Measurements from ENCODE around the gene NUP188.

DNA sequence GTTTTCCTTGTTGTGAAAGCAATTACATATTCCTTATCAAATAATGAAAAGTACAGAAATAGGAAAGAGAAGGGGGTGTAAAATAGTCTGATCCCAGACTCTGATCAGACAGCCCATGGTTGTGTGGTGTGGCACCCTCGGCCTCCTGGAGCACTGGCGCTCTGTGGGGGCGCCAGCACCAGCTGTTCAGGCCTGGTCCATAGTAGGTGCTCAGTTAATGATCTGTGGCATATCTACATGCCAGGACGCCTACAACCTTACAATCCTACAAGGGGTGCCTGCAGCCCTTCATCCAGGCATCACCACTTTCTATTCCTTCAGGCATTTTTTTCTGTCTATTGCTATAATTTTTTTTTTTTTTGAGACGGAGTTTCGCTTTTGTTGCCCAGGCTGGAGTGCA is 105.5 kb downstream of the NUP188 start:
- TF ChIP-seq EZH2 (IDR thresholded peaks at IDR 0.05; ENCODE audit: borderline replicate concordance, control insufficient read depth, low read depth, low read length), result no peak
- no peak for TF ChIP-seq CREB1 (IDR thresholded peaks at IDR 0.05; ENCODE audit: low read depth)
- no peak for TF ChIP-seq BHLHE40 (IDR thresholded peaks at IDR 0.05; ENCODE audit: borderline replicate concordance in 1 of 2, low read depth in 2 of 2, low read length in 1 of 2)
- no peak for TF ChIP-seq TAF1 (IDR thresholded peaks at IDR 0.05; ENCODE audit: borderline replicate concordance, low read depth, low read length)
- TF ChIP-seq, protein P1, sequence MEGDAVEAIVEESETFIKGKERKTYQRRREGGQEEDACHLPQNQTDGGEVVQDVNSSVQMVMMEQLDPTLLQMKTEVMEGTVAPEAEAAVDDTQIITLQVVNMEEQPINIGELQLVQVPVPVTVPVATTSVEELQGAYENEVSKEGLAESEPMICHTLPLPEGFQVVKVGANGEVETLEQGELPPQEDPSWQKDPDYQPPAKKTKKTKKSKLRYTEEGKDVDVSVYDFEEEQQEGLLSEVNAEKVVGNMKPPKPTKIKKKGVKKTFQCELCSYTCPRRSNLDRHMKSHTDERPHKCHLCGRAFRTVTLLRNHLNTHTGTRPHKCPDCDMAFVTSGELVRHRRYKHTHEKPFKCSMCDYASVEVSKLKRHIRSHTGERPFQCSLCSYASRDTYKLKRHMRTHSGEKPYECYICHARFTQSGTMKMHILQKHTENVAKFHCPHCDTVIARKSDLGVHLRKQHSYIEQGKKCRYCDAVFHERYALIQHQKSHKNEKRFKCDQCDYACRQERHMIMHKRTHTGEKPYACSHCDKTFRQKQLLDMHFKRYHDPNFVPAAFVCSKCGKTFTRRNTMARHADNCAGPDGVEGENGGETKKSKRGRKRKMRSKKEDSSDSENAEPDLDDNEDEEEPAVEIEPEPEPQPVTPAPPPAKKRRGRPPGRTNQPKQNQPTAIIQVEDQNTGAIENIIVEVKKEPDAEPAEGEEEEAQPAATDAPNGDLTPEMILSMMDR (IDR thresholded peaks at IDR 0.05 in 2 of 3, conservative IDR thresholded peaks at IDR 0.05 in 1 of 3; ENCODE audit: control insufficient read depth in 2 of 3, extremely low read depth in 1 of 3, insufficient read depth in 1 of 3, low read depth in 3 of 3, low read length in 3 of 3), result no peak
- no peak for TF ChIP-seq SREBF2 (IDR thresholded peaks at IDR 0.05; ENCODE audit: low read length)
- no peak for TF ChIP-seq JUND (IDR thresholded peaks at IDR 0.05; ENCODE audit: low read depth, low read length)
- TF ChIP-seq, protein P2, sequence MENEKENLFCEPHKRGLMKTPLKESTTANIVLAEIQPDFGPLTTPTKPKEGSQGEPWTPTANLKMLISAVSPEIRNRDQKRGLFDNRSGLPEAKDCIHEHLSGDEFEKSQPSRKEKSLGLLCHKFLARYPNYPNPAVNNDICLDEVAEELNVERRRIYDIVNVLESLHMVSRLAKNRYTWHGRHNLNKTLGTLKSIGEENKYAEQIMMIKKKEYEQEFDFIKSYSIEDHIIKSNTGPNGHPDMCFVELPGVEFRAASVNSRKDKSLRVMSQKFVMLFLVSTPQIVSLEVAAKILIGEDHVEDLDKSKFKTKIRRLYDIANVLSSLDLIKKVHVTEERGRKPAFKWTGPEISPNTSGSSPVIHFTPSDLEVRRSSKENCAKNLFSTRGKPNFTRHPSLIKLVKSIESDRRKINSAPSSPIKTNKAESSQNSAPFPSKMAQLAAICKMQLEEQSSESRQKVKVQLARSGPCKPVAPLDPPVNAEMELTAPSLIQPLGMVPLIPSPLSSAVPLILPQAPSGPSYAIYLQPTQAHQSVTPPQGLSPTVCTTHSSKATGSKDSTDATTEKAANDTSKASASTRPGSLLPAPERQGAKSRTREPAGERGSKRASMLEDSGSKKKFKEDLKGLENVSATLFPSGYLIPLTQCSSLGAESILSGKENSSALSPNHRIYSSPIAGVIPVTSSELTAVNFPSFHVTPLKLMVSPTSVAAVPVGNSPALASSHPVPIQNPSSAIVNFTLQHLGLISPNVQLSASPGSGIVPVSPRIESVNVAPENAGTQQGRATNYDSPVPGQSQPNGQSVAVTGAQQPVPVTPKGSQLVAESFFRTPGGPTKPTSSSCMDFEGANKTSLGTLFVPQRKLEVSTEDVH (IDR thresholded peaks at IDR 0.05; ENCODE audit: low read depth, partially characterized antibody), result no peak
- TF ChIP-seq, protein P3, sequence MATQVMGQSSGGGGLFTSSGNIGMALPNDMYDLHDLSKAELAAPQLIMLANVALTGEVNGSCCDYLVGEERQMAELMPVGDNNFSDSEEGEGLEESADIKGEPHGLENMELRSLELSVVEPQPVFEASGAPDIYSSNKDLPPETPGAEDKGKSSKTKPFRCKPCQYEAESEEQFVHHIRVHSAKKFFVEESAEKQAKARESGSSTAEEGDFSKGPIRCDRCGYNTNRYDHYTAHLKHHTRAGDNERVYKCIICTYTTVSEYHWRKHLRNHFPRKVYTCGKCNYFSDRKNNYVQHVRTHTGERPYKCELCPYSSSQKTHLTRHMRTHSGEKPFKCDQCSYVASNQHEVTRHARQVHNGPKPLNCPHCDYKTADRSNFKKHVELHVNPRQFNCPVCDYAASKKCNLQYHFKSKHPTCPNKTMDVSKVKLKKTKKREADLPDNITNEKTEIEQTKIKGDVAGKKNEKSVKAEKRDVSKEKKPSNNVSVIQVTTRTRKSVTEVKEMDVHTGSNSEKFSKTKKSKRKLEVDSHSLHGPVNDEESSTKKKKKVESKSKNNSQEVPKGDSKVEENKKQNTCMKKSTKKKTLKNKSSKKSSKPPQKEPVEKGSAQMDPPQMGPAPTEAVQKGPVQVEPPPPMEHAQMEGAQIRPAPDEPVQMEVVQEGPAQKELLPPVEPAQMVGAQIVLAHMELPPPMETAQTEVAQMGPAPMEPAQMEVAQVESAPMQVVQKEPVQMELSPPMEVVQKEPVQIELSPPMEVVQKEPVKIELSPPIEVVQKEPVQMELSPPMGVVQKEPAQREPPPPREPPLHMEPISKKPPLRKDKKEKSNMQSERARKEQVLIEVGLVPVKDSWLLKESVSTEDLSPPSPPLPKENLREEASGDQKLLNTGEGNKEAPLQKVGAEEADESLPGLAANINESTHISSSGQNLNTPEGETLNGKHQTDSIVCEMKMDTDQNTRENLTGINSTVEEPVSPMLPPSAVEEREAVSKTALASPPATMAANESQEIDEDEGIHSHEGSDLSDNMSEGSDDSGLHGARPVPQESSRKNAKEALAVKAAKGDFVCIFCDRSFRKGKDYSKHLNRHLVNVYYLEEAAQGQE (IDR thresholded peaks at IDR 0.05; ENCODE audit: low read depth, low read length), result no peak
- TF ChIP-seq, protein P4, sequence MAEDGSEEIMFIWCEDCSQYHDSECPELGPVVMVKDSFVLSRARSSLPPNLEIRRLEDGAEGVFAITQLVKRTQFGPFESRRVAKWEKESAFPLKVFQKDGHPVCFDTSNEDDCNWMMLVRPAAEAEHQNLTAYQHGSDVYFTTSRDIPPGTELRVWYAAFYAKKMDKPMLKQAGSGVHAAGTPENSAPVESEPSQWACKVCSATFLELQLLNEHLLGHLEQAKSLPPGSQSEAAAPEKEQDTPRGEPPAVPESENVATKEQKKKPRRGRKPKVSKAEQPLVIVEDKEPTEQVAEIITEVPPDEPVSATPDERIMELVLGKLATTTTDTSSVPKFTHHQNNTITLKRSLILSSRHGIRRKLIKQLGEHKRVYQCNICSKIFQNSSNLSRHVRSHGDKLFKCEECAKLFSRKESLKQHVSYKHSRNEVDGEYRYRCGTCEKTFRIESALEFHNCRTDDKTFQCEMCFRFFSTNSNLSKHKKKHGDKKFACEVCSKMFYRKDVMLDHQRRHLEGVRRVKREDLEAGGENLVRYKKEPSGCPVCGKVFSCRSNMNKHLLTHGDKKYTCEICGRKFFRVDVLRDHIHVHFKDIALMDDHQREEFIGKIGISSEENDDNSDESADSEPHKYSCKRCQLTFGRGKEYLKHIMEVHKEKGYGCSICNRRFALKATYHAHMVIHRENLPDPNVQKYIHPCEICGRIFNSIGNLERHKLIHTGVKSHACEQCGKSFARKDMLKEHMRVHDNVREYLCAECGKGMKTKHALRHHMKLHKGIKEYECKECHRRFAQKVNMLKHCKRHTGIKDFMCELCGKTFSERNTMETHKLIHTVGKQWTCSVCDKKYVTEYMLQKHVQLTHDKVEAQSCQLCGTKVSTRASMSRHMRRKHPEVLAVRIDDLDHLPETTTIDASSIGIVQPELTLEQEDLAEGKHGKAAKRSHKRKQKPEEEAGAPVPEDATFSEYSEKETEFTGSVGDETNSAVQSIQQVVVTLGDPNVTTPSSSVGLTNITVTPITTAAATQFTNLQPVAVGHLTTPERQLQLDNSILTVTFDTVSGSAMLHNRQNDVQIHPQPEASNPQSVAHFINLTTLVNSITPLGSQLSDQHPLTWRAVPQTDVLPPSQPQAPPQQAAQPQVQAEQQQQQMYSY (CRISPR knock-in tag; IDR thresholded peaks at IDR 0.05), result no peak
- no peak for TF ChIP-seq CBX5 (IDR thresholded peaks at IDR 0.05; ENCODE audit: low read depth)
- TF ChIP-seq, protein P5, sequence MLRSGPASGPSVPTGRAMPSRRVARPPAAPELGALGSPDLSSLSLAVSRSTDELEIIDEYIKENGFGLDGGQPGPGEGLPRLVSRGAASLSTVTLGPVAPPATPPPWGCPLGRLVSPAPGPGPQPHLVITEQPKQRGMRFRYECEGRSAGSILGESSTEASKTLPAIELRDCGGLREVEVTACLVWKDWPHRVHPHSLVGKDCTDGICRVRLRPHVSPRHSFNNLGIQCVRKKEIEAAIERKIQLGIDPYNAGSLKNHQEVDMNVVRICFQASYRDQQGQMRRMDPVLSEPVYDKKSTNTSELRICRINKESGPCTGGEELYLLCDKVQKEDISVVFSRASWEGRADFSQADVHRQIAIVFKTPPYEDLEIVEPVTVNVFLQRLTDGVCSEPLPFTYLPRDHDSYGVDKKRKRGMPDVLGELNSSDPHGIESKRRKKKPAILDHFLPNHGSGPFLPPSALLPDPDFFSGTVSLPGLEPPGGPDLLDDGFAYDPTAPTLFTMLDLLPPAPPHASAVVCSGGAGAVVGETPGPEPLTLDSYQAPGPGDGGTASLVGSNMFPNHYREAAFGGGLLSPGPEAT (IDR thresholded peaks at IDR 0.05; ENCODE audit: low read depth), result no peak

Measured in GM12878 (cell line).